Stimulated activated CD4-positive, alpha-beta T cell treated with anti-CD3 and anti-CD28 coated beads, Interleukin-15, amount 100 ng/mL, for 1 hour (primary cell): ENCODE measurements around the gene BMPR1B.
"Not testable (repeated sequence)": the region's sequence is repeated elsewhere in the genome, so short reads cannot be mapped to it uniquely, and the experiment has no call there.

ENCODE experiments used
- DNase-seq, 2 donors: peaks; one replicate each; pipeline ENCODE4 v3.0.0-alpha.2; 2020; ENCODE audit warnings: low read depth in 1 of 2, low spot score in 1 of 2

Gene BMPR1B

GRCh38 chr4:95124906-95125504 lies 367.2 kb downstream of the BMPR1B start:
- DNase-seq = no peak

- DNase-seq = no peak
These were observed 371.3 kb downstream of the BMPR1B start for GRCh38 chr4:95129031-95129430.

GRCh38 chr4:95129821-95130311 lies 372.1 kb downstream of the BMPR1B start:
- no peak for DNase-seq

- not testable (repeated sequence) for DNase-seq
These were observed 376.3 kb downstream of the BMPR1B start for GRCh38 chr4:95134016-95134415.

GRCh38 chr4:95139424-95139823 lies 381.7 kb downstream of the BMPR1B start:
- DNase-seq = not testable (repeated sequence)

GRCh38 chr4:95141361-95141760 lies 383.6 kb downstream of the BMPR1B start:
- DNase-seq = no peak

- DNase-seq = no peak
These were observed 385.2 kb downstream of the BMPR1B start for GRCh38 chr4:95142932-95143331.

- DNase-seq = no peak
These were observed 393.5 kb downstream of the BMPR1B start for GRCh38 chr4:95151255-95151654.

- DNase-seq = no peak
These were observed 395.4 kb downstream of the BMPR1B start for GRCh38 chr4:95153182-95153581.

GRCh38 chr4:95155759-95156451 lies 398.1 kb downstream of the BMPR1B start:
- DNase-seq = no peak

GRCh38 chr4:95156452-95156765 lies 398.7 kb downstream of the BMPR1B start:
- no peak for DNase-seq

- DNase-seq = no peak
These were observed 399.8 kb downstream of the BMPR1B start for GRCh38 chr4:95157596-95157995.

- no peak for DNase-seq
These were observed 400.3 kb downstream of the BMPR1B start for GRCh38 chr4:95158045-95158444.

- DNase-seq = no peak
These were observed 400.9 kb downstream of the BMPR1B start for GRCh38 chr4:95158626-95159025.

- DNase-seq = no peak
These were observed 401.6 kb downstream of the BMPR1B start for GRCh38 chr4:95159384-95159783.

- DNase-seq = no peak
These were observed 404.2 kb downstream of the BMPR1B start for GRCh38 chr4:95161781-95162469.

GRCh38 chr4:95162867-95163266 lies 405.1 kb downstream of the BMPR1B start:
- DNase-seq = no peak

GRCh38 chr4:95165926-95166524 lies 408.3 kb downstream of the BMPR1B start:
- DNase-seq = no peak

- no peak for DNase-seq
These were observed 410.1 kb downstream of the BMPR1B start for GRCh38 chr4:95167805-95168204.

- DNase-seq = no peak
These were observed 412.4 kb downstream of the BMPR1B start for GRCh38 chr4:95170176-95170575.

GRCh38 chr4:95171377-95171776 lies 413.6 kb downstream of the BMPR1B start:
- DNase-seq = not testable (repeated sequence)

GRCh38 chr4:95178938-95179337 lies 421.2 kb downstream of the BMPR1B start:
- DNase-seq = no peak
